K562 (cell line): Measurements from ENCODE around the gene CMSS1. TPM values are rescaled to one million over a fixed set of nuclear protein-coding genes. Genes with fewer than 3 reads are reported as not detected.

Source experiments
- ARID3A ChIP-seq: IDR thresholded peaks from 2 replicates; pipeline ENCODE4 v1.6.1; 2012; ENCODE audit warnings: low read depth, low read length, improper control_type of control experiment, borderline replicate concordance
- CHD4 ChIP-seq: fragments of 200-600 bp; sonication (generic); IDR thresholded peaks from 3 replicates; pipeline ENCODE4 v1.6.1; 2012; ENCODE audit warnings: low read depth, mild to moderate bottlenecking, mixed read lengths, low read length, inconsistent platforms; ENCODE audit not compliant: insufficient read depth, insufficient replicate concordance, poor library complexity, severe bottlenecking
- FOXK2 ChIP-seq, 2 experiments: fragments of 450-650 bp; IDR thresholded peaks in 1 of 2; conservative IDR thresholded peaks in 1 of 2; 2 replicates each; pipeline ENCODE4 v1.6.1; 2016; ENCODE audit warnings: low read depth in 2 of 2, mild to moderate bottlenecking in 1 of 2
- IRF2 ChIP-seq: sonication (generic); formaldehyde crosslinking; IDR thresholded peaks from 2 replicates; pipeline ENCODE4 v1.8.1; 2022; ENCODE audit warnings: mild to moderate bottlenecking, missing genetic modification reagents
- PKNOX1 ChIP-seq: fragments of 450-650 bp; IDR thresholded peaks from 2 replicates; pipeline ENCODE4 v1.6.1; 2016
- PRPF4 ChIP-seq: fragments of 200-400 bp; formaldehyde crosslinking; IDR thresholded peaks from one replicate; pipeline ENCODE4 v1.6.1; 2017; ENCODE audit warnings: low read length, low read depth, mild to moderate bottlenecking; ENCODE audit not compliant: insufficient read depth, poor library complexity, severe bottlenecking
- SMARCB1 ChIP-seq: IDR thresholded peaks from 2 replicates; pipeline ENCODE4 v1.6.1; 2011; ENCODE audit warnings: improper control_type of control experiment, low read depth; ENCODE audit not compliant: insufficient read length
- STAT6 ChIP-seq: sonication (generic); formaldehyde crosslinking; IDR thresholded peaks from 2 replicates; pipeline ENCODE4 v1.8.1; 2023; ENCODE audit warnings: mild to moderate bottlenecking, missing genetic modification reagents
- TEAD4 ChIP-seq, 2 experiments: sonication (generic) in 1 of 2; formaldehyde crosslinking in 1 of 2; IDR thresholded peaks; 2 replicates each; pipeline versions ENCODE4 v1.6.1 to v1.8.0; 2012 to 2022; ENCODE audit warnings: borderline replicate concordance in 1 of 2, inconsistent platforms in 1 of 2, low read length in 1 of 2, mild to moderate bottlenecking in 1 of 2, missing genetic modification reagents in 1 of 2
- ZNF253 ChIP-seq: fragments of 250-450 bp; sonication (Bioruptor Pico); conservative IDR thresholded peaks from 2 replicates; pipeline ENCODE4 v1.6.1; 2021; ENCODE audit warnings: mild to moderate bottlenecking
- ZNF316 ChIP-seq: fragments of 450-650 bp; IDR thresholded peaks from 2 replicates; pipeline ENCODE4 v1.6.1; 2016
- ZNF398 ChIP-seq: fragments of 250-450 bp; sonication (Bioruptor Pico); IDR thresholded peaks from 2 replicates; pipeline ENCODE4 v1.8.0; 2021; ENCODE audit warnings: moderate library complexity, mild to moderate bottlenecking, inconsistent platforms
- polyA plus RNA-seq, 8 experiments: library from polyadenylated mRNA; depleted of rRNA in 4 of 8; stranded (reverse) in 5 of 8; unstranded in 3 of 8; fragments of >200 nt; fragmentation: Nextera tagmentation in 2 of 8; fragmentation: Illumina TruSeq in 1 of 8; extraction: Ambion mirVana in 2 of 8; extraction: Trizol in 1 of 8; gene quantifications; 2 replicates each; pipeline versions ENCODE4 v1.2.1 to v1.2.3, GENCODE V29; 2011 to 2014; ENCODE audit warnings: inconsistent platforms in 1 of 8, missing spikeins in 1 of 8
- total RNA-seq, 7 experiments: library from RNA; depleted of rRNA in 6 of 7; stranded (reverse); fragments of >200 nt in 6 of 7; fragmentation: Illumina TruSeq in 2 of 7; extraction: Trizol in 2 of 7; gene quantifications; 2 replicates each; pipeline versions ENCODE4 v1.2.1 to v1.2.3, GENCODE V29; 2011 to 2021; ENCODE audit warnings: low replicate concordance in 1 of 7
- TF ChIP-seq, protein P1 (sequence below): sonication (generic); formaldehyde crosslinking; IDR thresholded peaks from 2 replicates; pipeline ENCODE4 v1.8.1; 2023; ENCODE audit warnings: mild to moderate bottlenecking, missing genetic modification reagents
- TF ChIP-seq, protein P2 (sequence below), 2 experiments: fragments of 450-650 bp; IDR thresholded peaks; 2 replicates each; pipeline ENCODE4 v1.6.1; 2016

The CMSS1 gene
- total and polyA plus RNA-seq, 9 of the 15 experiments (the other 6 are each of a cell fraction or from before 2014, with no cell fraction given), result 46.9 to 109 (median 72.3) TPM

DNA sequence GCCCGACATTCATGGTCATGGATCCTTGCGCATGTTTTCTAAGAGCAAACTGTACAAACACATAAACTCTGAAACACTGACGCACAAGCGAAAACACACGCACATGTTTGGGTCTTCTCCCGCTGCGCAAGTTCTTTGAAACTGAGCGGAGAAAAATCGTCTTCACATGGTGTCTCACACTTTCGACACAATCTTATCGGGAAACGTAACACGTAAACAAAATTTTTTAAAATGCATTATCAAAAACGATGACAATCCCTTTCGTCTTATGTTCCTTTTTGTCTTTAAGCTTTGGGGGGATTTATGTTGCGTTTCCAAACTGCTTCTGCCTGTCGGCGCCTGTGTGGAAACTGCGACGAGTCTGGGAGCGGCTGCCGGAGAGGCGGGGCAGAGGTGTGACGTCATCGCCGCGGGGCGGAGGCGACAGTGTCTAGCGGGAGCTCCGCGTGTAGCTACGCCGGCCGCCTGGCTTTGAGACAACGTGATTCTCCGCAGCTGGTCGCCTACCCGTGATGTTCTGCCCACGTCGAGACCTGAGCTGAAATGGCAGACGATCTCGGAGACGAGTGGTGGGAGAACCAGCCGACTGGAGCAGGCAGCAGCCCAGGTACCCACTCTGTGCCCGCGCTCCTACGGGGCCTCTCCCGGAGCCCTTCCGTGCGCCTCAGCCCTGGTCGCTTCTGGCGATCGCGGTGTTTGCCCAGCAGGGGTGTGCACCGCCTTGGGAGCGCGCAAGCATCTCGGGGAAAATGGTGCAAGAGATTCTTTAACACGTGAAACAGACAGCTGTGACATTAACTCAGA lies at the start of gene CMSS1 (continued):
- TF ChIP-seq TEAD4 (IDR thresholded peaks at IDR 0.05; ENCODE audit: low read length) (no peak), TEAD4 (CRISPR knock-in tag; IDR thresholded peaks at IDR 0.05; ENCODE audit: borderline replicate concordance) (no peak), ZNF398 (CRISPR knock-in tag) (no peak), FOXK2 (conservative IDR thresholded peaks at IDR 0.05 in 1 of 2, IDR thresholded peaks at IDR 0.05 in 1 of 2; ENCODE audit: low read depth in 2 of 2) (peak; percentile 16 to 32; a peak in 1 of 4 replicates), SMARCB1 (no peak), ZNF253 (CRISPR knock-in tag) (no peak), IRF2 (CRISPR knock-in tag) (no peak), ARID3A (no peak), PKNOX1 (no peak), ZNF316 (peak; percentile 85), CHD4 (no peak), STAT6 (CRISPR knock-in tag) (no peak), PRPF4 (no peak)
- TF ChIP-seq, protein P1, sequence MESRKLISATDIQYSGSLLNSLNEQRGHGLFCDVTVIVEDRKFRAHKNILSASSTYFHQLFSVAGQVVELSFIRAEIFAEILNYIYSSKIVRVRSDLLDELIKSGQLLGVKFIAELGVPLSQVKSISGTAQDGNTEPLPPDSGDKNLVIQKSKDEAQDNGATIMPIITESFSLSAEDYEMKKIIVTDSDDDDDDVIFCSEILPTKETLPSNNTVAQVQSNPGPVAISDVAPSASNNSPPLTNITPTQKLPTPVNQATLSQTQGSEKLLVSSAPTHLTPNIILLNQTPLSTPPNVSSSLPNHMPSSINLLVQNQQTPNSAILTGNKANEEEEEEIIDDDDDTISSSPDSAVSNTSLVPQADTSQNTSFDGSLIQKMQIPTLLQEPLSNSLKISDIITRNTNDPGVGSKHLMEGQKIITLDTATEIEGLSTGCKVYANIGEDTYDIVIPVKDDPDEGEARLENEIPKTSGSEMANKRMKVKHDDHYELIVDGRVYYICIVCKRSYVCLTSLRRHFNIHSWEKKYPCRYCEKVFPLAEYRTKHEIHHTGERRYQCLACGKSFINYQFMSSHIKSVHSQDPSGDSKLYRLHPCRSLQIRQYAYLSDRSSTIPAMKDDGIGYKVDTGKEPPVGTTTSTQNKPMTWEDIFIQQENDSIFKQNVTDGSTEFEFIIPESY (CRISPR knock-in tag), result peak; percentile 12; the same call in 1 of the 2 replicates
- TF ChIP-seq, protein P2, sequence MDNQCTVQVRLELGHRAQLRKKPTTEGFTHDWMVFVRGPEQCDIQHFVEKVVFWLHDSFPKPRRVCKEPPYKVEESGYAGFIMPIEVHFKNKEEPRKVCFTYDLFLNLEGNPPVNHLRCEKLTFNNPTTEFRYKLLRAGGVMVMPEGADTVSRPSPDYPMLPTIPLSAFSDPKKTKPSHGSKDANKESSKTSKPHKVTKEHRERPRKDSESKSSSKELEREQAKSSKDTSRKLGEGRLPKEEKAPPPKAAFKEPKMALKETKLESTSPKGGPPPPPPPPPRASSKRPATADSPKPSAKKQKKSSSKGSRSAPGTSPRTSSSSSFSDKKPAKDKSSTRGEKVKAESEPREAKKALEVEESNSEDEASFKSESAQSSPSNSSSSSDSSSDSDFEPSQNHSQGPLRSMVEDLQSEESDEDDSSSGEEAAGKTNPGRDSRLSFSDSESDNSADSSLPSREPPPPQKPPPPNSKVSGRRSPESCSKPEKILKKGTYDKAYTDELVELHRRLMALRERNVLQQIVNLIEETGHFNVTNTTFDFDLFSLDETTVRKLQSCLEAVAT (IDR thresholded peaks at IDR 0.05), result no peak
